Measurements from ENCODE around the gene SAFB2. TPM values are rescaled to one million over a fixed set of nuclear protein-coding genes. Genes with fewer than 3 reads are reported as not detected.

Gene SAFB2
- total RNA-seq, 1 experiment from 2014 or later = 76.1 TPM

DNA sequence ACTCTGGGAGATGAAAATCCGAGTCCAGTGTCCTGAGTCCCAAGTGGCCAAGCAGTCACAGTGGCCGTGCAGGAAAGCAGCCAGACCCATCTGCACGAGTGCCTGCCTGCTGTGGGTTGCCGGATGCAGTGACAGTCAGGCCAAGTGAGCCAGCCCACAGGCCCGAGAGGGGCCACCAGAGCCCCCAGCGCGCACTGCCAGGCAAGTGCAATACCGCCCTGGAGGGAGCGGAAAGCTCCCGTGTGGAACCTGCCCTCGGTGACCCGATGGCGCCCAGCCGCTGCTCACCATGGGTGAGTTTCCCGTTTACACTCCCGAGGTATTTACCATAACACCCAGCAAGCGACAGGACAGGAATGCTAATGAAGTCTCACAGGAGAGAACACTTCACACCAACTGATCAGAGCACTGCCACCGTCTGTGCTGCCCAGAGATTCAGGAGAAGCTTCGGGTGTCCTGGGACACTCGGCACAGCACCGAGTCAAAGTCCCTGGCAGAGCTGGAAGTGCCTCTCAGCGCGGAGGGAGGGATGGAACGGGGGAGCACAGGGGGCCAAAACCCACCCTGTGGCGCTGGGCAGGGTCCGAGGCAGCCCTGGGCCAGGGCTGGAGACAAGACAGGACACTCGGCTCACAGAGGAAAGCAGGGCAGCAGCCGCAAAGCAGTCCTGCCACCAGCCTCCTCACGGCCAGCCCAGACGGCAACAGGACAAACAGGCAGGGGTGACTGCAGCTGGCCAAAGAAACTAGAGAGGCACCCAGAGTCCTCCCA lies 33.5 kb downstream of the SAFB2 start:
- no peak overlapping the region for H3T11ph ChIP-seq (ENCODE audit: low read length)
- peak overlapping the region; percentile 81 to 98 (median 94); a peak in 6 of 7 replicates for H3K27ac Mint-ChIP-seq
- H3K23me2 ChIP-seq (ENCODE audit: insufficient read length, low read depth, low read length, poor library complexity, severe bottlenecking) = peaks cover 5% of the 10 kb centered on the region
- no CpG with 5 or more reads among the region's 30 CpGs for WGBS (ENCODE audit: extremely low coverage, insufficient read length, low lambda C conversion rate)
- H3K27me3 ChIP-seq (ENCODE audit: insufficient read depth, low read length) = no peaks in the 10 kb centered on the region
- no peak overlapping the region for H2BK12ac ChIP-seq (ENCODE audit: insufficient read length, low read depth, low read length)
- H3K56ac ChIP-seq (ENCODE audit: insufficient read length, low read depth, low read length) = no peak overlapping the region
- no peaks in the 10 kb centered on the region for H4K20me1 ChIP-seq (ENCODE audit: control insufficient read depth, insufficient read depth, insufficient read length)
- H3K4me1 ChIP-seq (ENCODE audit: insufficient read depth, low read length) = no peaks in the 10 kb centered on the region; the same call in 1 of the 2 replicates
- H4K91ac ChIP-seq (ENCODE audit: insufficient read length, low read depth, low read length) = no peak overlapping the region
- H2BK15ac ChIP-seq (ENCODE audit: low read depth, low read length) = no peak overlapping the region
- no peak overlapping the region for H3K9ac ChIP-seq (ENCODE audit: extremely low read depth, insufficient read length, low read length)
- H3K4me1 Mint-ChIP-seq = peaks cover 15 to 23% of the 10 kb centered on the region in 2 experiments
- TF ChIP-seq, protein P1, sequence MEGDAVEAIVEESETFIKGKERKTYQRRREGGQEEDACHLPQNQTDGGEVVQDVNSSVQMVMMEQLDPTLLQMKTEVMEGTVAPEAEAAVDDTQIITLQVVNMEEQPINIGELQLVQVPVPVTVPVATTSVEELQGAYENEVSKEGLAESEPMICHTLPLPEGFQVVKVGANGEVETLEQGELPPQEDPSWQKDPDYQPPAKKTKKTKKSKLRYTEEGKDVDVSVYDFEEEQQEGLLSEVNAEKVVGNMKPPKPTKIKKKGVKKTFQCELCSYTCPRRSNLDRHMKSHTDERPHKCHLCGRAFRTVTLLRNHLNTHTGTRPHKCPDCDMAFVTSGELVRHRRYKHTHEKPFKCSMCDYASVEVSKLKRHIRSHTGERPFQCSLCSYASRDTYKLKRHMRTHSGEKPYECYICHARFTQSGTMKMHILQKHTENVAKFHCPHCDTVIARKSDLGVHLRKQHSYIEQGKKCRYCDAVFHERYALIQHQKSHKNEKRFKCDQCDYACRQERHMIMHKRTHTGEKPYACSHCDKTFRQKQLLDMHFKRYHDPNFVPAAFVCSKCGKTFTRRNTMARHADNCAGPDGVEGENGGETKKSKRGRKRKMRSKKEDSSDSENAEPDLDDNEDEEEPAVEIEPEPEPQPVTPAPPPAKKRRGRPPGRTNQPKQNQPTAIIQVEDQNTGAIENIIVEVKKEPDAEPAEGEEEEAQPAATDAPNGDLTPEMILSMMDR (conservative IDR thresholded peaks at IDR 0.05) = no peak
- no peak overlapping the region for H2BK20ac ChIP-seq (ENCODE audit: low read depth, low read length, poor library complexity, severe bottlenecking)
- peaks cover 34 to 68% (median 64%) of the 10 kb centered on the region in 3 experiments for H3K36me3 Mint-ChIP-seq (ENCODE audit: insufficient read depth in 1 of 3, low read depth in 3 of 3)
- H3K79me1 ChIP-seq (ENCODE audit: insufficient read depth, low read depth, low read length, poor library complexity, severe bottlenecking) = no peaks in the 10 kb centered on the region
- no peak overlapping the region for H3K4me2 ChIP-seq (ENCODE audit: insufficient read depth, insufficient read length, low read length)
- no peak overlapping the region for H3K18ac ChIP-seq (ENCODE audit: insufficient read length, low read depth, low read length)
- no peak overlapping the region for H2AK5ac ChIP-seq (ENCODE audit: insufficient read length, low read length)
- no peak overlapping the region for H3K14ac ChIP-seq (ENCODE audit: insufficient read depth, low read length)
- no peak overlapping the region for H4K8ac ChIP-seq (replicated peaks; ENCODE audit: insufficient read length, low read depth, low read length)
- DNase-seq = no peak
- no peak overlapping the region for H2BK120ac ChIP-seq (ENCODE audit: low read depth, low read length, poor library complexity, severe bottlenecking)
- H3K4ac ChIP-seq (ENCODE audit: low read depth, low read length) = no peak overlapping the region
- no peak overlapping the region for H4K5ac ChIP-seq (ENCODE audit: insufficient read length, low read depth, low read length)
- H2AFZ ChIP-seq (ENCODE audit: low read length) = no peak overlapping the region
- no peak overlapping the region for H3K27ac ChIP-seq (ENCODE audit: insufficient read length, low read depth, low read length)
- no peaks in the 10 kb centered on the region for H3K9me3 ChIP-seq (ENCODE audit: control insufficient read depth, low read depth, low read length)
- no peaks in the 10 kb centered on the region; a peak in 1 of 5 replicates for H3K9me3 Mint-ChIP-seq
- H2BK5ac ChIP-seq (ENCODE audit: insufficient read length, low read length) = no peak overlapping the region
- no peaks in the 10 kb centered on the region for H3K79me2 ChIP-seq (ENCODE audit: insufficient read depth, low read length)
- H3K23ac ChIP-seq (ENCODE audit: insufficient read length, low read depth, low read length) = no peak overlapping the region
- H3K27me3 Mint-ChIP-seq (ENCODE audit: low read depth) = no peaks in the 10 kb centered on the region
- H3K4me3 Mint-ChIP-seq = no peak overlapping the region
